ENCODE results near the gene TNP1.

- TF ChIP-seq, protein P1, sequence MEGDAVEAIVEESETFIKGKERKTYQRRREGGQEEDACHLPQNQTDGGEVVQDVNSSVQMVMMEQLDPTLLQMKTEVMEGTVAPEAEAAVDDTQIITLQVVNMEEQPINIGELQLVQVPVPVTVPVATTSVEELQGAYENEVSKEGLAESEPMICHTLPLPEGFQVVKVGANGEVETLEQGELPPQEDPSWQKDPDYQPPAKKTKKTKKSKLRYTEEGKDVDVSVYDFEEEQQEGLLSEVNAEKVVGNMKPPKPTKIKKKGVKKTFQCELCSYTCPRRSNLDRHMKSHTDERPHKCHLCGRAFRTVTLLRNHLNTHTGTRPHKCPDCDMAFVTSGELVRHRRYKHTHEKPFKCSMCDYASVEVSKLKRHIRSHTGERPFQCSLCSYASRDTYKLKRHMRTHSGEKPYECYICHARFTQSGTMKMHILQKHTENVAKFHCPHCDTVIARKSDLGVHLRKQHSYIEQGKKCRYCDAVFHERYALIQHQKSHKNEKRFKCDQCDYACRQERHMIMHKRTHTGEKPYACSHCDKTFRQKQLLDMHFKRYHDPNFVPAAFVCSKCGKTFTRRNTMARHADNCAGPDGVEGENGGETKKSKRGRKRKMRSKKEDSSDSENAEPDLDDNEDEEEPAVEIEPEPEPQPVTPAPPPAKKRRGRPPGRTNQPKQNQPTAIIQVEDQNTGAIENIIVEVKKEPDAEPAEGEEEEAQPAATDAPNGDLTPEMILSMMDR (IDR thresholded peaks at IDR 0.05) = no peak
- TF ChIP-seq POLR2A (IDR thresholded peaks at IDR 0.05) (no peak), EP300 (IDR thresholded peaks at IDR 0.05) (no peak)
Measured at GRCh38 chr2:216837740-216838139, 22.1 kb downstream of the TNP1 start.

Measured in ovary (tissue), 3 donors.